A673 (cell line): ENCODE measurements around the gene SLC36A3.

Source experiments
- CTCF ChIP-seq: fragments of 300-800, 200-600 bp; sonication (generic); conservative IDR thresholded peaks from 2 replicates; pipeline ENCODE4 v1.5.1; 2017; ENCODE audit warnings: low read depth, mild to moderate bottlenecking, antibody characterized with exemption, low read length, moderate library complexity, mixed read lengths
- EZH2 ChIP-seq: fragments of 200-600 bp; sonication (generic); IDR thresholded peaks from 2 replicates; pipeline ENCODE4 v1.6.1; 2017; ENCODE audit warnings: borderline replicate concordance, low read depth, mild to moderate bottlenecking, mixed read lengths, antibody characterized with exemption, low read length; ENCODE audit not compliant: poor library complexity, severe bottlenecking

DNA sequence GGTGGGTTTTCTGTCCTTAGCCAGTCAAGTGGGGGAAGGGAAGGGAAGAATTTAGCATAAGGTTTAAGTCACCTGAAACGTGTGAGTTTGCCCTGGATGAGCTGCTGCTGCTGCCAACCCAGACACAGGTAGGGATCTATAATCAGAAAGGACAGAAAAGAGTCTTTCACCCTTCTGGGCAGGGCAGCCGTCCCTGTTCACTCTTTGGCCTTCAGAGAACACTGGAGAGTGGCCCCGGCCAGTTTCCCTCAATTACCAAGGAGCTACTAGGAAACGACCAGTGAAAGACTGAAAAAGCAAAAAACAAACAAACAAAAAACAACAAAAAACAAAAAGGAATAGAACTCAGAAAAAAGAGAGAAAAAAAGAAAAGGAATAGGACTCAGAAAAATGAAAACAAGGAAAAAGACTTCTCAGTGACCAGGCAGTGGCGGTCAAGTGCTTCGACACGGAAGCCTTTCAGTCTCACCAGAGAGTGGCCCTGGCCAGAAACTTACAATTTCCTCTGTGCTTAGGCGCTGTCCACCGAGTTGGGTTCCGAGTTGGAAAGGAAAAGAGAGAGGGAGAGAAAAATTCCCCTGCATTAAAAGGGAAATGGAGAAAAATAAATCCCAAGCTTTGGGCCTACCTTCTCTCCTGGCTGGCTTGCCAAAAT, 53.1 kb downstream of the SLC36A3 start:
- no peak for TF ChIP-seq CTCF
- TF ChIP-seq EZH2 = no peak
